Activated CD8-positive, alpha-beta memory T cell treated with anti-CD3 and anti-CD28 coated beads, Interleukin-2, amount 50 U/mL, for 1 hour (primary cell): Measurements from ENCODE around the gene NUDCD3.
"Not testable (repeated sequence)": the region's sequence is repeated elsewhere in the genome, so short reads cannot be mapped to it uniquely, and the experiment has no call there.

ENCODE experiments used
- DNase-seq: peaks from one replicate; pipeline ENCODE4 v3.0.0-alpha.2; 2020; ENCODE audit errors: extremely low read depth

The NUDCD3 gene

GRCh38 chr7:44447874-44448425, 42.5 kb downstream of the NUDCD3 start:
- DNase-seq: no peak

GRCh38 chr7:44445986-44446671, 44.3 kb downstream of the NUDCD3 start:
- DNase-seq: no peak

- DNase-seq: no peak
These were observed 49.4 kb downstream of the NUDCD3 start for GRCh38 chr7:44441079-44441478.

GRCh38 chr7:44440577-44441078, 49.8 kb downstream of the NUDCD3 start:
- DNase-seq: no peak

DNA sequence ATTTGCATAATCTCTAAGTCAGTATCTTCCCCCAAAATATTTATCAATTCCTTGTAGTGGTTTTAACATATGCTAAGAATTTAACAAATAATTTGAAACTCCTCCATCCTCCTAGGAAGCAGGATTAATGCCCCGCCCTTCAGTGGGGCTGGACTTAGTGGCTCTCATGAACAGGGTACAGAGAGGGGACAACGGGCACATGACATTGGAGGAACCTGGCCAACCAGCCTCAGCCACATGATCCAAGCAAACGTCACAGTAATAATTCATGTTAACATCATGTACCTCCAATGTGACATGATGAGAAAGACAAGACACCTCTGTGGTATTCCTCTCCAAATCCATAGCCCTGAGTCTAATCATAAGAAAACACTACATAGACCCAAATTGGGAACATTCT, 50.5 kb downstream of the NUDCD3 start:
- no peak for DNase-seq

DNA sequence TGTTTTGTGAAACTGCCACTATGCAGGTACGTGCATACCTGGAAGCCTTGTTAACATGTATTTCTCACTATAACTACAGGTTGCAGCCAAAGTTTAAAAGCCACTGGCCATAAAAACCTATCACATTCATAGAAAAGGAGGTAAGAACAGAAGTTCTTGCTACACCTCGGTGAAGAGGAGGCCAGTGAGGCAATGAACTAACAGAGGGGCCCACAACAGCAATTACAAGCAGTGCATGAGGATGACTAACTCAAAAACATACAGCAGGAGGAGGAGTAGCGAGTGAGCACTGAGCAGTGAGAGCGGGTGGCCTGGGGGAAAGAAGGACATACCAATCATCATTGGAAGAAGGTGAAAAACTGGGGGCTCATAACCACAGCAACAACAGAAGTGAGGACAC, 51.6 kb downstream of the NUDCD3 start:
- no peak for DNase-seq

GRCh38 chr7:44434201-44434600, 56.3 kb downstream of the NUDCD3 start:
- no peak for DNase-seq

GRCh38 chr7:44433255-44434022, 57.0 kb downstream of the NUDCD3 start:
- no peak for DNase-seq

DNA sequence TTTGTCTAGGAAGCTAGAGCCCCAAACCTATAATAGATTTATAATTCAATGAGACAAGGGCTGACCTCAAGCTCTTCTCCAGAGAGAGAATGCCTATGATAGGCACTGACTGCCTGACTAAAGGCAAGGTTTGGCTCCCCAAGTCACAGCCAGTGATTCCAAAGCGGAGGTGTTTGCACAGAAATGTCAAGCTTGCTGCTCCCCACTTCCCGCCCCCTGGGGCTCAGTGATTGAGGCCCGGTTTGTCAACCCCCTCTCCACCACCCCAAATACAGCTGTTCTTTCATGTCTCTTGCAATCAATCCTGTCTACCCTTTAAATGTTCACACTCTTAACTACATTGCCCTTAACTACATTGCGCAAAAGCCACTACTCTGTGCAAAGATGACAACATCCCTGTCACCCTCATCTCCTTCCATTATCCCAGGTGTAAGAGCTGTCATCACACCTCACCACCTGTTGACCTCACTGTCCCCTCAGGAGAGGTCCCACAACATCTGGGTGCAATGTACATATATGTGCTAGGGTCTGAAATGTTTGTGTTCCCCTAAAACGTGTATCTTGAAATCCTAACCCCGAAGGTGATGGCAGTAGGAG, 58.0 kb downstream of the NUDCD3 start:
- DNase-seq: no peak

- DNase-seq: no peak
These were observed 59.3 kb downstream of the NUDCD3 start for GRCh38 chr7:44431091-44431608.

DNA sequence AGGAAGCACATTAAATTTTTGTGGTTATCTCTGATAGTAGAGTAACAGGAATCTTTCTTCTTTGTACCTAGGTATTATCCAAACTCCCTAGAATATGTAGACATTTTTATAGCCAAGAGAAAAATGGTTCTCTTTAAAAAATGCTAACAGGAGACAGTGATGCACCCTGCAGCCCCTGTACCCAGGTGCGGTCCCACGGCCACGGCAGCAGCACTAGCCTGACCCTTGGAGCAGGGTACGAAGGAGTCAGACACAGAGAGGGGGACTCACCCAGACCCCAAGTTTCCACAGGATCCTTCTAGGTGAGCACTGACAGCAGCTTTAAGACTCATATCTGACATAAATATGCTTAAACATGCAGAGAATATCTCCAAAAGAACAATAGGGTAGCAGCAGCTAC, 60.4 kb downstream of the NUDCD3 start:
- DNase-seq: no peak

DNA sequence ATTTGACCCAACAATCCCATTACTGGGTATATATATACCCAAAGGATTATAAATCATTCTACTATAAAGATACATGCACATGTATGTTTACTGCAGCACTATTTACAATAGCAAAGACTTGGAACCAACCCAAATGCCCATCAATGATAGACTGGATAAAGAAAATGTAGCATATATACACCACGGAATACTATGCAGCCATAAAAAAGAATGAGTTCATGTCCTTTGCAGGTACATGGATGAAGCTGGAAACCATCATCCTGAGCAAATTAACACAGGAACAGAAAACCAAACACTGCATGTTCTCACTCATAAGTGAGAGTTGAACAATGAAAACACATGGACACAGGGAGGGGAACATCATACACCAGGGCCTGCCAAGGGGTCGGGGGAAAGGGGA, 65.7 kb downstream of the NUDCD3 start:
- not testable (repeated sequence) for DNase-seq

DNA sequence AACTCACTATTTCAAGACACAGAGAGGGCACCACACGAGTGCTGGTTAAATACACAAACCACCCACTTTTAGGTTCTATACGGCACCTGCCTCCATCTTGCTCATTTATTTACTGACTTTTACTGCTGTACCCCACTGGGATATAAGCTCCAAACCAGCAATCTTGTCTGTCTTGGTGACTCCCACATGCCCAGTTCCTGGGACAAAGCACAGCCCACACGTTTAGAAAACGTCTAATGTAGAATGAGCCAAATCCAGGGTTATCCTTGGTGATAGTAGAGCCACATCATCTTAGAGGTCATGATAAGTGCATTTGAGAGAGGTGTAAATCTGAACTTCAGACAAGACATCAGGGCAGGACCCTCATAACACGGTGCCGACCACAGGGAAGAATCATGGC, 73.5 kb downstream of the NUDCD3 start:
- no peak for DNase-seq

GRCh38 chr7:44415510-44415909, 74.9 kb downstream of the NUDCD3 start:
- DNase-seq: no peak

DNA sequence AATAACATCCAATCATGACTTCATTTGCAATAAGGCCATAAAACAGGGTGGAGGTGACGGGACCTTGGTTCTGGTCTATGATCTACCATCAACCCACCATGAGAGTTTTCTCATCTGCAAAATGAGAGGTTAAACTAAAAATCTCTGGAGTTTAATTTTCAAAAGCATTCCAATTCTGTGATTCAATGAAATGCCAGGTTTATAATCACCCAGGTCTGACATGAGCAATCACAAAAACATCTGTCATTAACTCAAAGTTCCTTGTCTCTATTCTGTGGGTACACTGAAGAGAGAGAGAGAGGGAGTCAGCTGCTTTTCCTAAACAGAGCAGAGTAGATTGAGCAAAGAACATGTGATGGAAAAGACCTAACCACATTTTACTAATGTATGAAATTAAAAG, 75.4 kb downstream of the NUDCD3 start:
- no peak for DNase-seq

DNA sequence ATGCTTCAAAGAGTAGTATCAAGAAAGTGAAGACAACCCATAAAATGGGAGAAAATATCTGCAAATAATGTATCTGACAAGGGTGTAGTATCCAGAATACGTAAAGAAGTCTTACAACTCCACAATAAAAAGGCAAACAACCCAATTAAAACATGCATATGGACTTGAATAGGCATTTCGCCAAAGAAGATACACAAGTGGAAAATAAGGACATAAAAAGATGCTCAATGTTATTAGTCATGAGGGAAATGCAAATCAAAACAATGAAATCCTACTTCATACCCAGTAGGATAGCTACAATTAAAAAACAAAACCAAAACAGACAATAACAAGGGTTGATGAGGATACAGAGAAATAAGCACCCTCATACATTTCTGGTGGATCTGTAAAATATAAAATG, 79.2 kb downstream of the NUDCD3 start:
- no peak for DNase-seq

- no peak for DNase-seq
These were observed 81.9 kb downstream of the NUDCD3 start for GRCh38 chr7:44408596-44408995.

DNA sequence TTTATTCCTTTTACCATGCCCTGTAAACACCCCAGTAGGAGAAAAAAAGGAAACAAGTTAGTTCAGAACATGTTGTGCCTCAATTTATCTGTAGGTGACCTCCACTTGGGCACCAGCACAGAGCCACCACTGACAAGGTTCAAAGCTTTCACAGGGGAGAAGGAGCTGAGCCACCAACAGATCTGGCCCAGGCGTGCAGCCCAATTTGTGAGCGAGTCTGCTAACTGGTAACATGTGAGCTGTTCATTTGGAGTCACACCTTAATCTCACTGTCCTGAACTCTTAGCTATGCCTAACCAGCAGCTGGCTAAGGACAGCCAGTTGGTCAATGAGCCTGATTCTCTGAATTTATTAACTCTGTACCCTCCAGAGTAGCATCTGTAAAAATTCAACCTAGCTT, 86.7 kb downstream of the NUDCD3 start:
- DNase-seq: no peak

- DNase-seq: no peak
These were observed 87.2 kb downstream of the NUDCD3 start for GRCh38 chr7:44403176-44403759.

DNA sequence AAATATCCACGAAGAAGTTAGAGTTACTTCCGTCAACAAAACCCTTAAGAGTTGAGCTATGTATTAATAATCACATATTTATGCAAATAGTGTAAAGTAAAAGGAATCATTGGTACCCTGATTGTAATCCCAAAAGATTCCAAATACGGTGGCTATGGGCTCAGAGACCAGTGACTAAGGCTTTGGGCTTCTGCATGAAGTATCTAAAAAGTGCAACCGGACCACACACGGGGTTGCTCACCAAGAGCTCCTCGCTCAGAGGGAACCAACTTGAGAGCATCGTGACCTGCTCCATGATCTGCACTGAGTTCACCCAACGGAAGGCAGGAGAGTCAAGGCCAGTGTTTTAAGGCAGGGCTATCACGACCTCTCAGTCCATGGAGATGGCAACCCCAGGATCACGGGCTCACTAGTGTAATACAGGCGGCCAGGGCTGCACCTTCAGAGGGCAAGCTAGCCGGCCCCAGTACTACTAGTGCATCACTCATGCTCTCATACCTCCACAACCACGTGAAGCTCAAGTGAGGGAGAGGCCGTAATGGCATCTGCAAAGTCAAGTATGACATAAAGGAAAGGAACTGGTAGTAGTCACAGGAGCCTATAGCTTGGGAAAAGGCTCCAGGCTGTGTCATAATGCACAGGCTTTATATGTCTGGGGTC, 87.9 kb downstream of the NUDCD3 start:
- no peak for DNase-seq

DNA sequence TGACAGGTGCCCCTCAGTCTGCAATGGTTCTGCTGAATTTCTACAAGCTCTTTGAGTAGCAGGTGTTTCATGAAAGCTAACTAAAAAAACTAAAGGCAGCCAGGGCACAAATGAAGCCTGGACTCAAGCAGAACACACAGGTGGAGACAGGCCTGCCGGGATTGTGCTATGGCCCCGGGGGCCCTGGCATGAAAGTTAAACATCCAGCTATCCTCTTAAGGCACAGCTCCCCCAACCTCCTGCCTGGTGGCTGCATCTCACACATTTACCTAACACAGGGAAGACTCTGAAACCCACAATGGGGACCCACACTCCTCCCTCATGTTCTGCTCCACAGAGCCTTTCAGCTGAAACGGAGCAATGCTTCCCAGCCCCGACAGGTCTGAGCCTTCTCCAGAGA, 88.8 kb downstream of the NUDCD3 start:
- DNase-seq: no peak
